COLO668 (cell line): Measurements from ENCODE around the gene TLN1.

Source experiments
- DNase-seq: peaks from one replicate; lab custom pipeline; 2025; ENCODE audit not compliant: unreplicated experiment; lab: John Stamatoyannopoulos, UW

The TLN1 gene, protein sequence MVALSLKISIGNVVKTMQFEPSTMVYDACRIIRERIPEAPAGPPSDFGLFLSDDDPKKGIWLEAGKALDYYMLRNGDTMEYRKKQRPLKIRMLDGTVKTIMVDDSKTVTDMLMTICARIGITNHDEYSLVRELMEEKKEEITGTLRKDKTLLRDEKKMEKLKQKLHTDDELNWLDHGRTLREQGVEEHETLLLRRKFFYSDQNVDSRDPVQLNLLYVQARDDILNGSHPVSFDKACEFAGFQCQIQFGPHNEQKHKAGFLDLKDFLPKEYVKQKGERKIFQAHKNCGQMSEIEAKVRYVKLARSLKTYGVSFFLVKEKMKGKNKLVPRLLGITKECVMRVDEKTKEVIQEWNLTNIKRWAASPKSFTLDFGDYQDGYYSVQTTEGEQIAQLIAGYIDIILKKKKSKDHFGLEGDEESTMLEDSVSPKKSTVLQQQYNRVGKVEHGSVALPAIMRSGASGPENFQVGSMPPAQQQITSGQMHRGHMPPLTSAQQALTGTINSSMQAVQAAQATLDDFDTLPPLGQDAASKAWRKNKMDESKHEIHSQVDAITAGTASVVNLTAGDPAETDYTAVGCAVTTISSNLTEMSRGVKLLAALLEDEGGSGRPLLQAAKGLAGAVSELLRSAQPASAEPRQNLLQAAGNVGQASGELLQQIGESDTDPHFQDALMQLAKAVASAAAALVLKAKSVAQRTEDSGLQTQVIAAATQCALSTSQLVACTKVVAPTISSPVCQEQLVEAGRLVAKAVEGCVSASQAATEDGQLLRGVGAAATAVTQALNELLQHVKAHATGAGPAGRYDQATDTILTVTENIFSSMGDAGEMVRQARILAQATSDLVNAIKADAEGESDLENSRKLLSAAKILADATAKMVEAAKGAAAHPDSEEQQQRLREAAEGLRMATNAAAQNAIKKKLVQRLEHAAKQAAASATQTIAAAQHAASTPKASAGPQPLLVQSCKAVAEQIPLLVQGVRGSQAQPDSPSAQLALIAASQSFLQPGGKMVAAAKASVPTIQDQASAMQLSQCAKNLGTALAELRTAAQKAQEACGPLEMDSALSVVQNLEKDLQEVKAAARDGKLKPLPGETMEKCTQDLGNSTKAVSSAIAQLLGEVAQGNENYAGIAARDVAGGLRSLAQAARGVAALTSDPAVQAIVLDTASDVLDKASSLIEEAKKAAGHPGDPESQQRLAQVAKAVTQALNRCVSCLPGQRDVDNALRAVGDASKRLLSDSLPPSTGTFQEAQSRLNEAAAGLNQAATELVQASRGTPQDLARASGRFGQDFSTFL (N-terminal part only)

DNA sequence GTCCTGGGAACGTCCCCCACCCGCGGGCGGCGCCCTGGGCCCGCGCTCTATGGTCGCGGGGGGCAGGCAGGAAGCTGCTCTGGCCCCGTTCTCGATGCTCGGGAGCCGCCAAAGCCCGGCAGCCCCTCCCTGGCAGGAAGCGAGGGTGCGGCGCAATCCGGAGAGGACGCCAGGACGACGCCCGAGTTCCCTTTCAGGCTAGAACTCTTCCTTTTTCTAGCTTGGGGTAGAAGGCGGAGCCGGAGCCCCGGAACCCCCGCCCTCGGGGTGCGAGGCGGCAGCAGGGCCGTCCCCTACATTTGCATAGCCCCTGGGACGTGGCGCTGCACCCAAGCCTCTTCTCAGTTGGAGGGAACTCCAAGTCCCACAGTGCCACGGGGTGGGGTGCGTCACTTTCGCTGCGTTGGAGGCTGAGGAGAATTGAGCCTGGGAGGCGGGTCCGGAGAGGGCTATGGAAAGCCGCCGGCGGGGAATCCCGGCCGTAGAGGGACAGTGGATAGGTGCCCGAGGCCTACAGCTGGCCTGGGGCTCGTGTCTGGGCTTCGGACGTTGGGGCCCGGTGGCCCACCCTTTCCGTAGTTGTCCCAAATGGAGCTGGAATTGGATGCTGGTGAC lies at the start of gene TLN1, which contains the start of gene CREB3:
Gene TLN1 (minus strand): TSS at position 11 of the 615 bp plus-strand sequence. CDS start 6,501 bp downstream, outside the sequence.
Gene CREB3 (plus strand): TSS at position 482 of the 615 bp plus-strand sequence. CDS start 107 bp downstream, at position 589.
- DNase-seq, result peak; percentile 100

DNA sequence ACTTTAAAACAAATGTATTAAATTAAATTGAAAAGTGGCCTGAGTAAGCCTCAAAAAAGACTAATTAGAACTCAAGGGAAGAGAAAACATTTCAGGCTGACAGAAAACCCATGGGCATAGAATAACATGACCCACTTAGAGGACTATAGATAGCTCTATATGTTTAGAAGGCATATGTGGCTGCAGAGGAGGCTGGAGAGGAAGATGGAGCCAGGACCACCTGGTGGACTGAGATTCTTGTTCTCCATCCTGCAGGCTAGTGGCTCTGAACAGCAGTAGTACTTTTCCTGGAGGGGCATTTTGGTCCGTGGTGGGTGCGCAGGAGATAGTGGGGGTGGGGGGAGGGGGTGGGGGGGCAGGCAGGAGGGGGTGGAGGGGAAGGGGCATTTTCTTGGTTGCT lies 49.1 kb upstream of the TLN1 start:
- DNase-seq, result no peak

DNA sequence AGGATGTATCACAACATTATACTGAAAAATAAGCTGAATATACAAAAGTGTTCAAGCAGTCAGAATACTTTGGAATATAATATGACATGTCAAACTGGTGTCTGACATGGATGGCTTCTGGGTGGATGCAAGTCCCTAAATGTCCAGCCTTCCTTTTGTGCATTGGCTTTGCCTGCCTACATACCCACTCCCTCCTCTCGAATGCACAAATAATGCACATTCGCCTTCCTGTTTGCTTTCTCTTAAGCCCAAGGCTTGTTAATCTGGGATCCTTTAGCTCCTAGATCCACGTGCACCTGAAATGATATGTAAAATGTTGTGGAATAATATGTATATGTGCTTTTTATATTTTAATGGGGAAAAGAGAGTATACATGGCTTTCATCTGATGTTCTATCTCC lies 46.5 kb upstream of the TLN1 start:
- no peak for DNase-seq

DNA sequence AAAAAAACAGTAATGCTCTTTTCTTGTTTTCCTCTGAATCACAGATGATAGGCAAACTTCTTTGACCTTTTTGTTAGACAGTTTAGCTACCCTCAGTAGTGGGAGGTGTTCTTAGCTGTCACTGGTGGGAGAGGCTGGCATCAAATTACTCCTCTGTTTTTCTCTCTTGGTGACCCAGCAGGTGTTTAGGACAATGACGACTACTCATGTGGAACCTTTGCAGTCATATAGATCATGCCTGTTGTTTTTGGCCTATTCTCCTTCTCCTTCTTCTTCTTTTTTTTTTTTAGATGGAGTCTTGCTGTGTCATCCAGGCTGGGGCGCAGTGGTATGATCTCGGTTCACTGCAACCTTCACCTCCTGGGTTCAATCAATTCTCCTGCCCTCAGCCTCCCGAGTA lies 44.0 kb upstream of the TLN1 start:
- DNase-seq, result peak; percentile 71

DNA sequence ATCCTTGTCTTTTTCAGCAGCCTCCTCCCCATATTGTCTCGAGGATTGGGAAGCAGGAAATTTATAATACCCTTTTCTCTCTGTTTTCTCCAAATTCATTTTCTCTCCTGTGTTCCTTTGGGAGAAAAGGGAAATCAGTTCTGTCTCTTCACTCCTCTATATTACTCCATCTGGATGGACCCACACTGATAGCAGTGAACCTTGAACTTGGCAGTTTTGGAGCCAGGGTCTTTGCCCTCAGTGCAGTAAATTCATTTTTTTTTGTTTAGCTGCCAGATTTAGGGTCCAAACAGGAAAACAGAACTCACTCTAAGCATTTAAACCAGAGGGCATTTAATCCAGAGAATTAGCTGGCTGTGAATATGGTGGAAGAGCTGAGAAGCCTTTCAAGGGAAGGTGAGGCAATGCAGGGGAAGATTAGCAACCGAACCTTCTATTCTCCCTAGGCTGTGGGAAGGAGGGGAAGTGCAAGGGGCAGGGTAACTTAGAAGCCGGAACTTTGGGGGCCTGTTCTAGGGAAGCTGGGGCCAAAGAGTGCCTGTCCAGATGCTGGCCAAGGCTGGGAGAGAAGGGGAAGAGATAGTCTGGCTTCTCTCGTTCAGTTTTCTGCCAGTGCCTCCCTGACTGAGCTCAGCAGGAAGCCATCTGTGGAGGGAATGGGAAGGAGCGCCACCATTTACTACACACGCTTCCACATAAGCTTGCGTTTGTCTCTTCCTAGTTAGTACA lies 43.1 kb upstream of the TLN1 start:
- DNase-seq, result peak; percentile 26

DNA sequence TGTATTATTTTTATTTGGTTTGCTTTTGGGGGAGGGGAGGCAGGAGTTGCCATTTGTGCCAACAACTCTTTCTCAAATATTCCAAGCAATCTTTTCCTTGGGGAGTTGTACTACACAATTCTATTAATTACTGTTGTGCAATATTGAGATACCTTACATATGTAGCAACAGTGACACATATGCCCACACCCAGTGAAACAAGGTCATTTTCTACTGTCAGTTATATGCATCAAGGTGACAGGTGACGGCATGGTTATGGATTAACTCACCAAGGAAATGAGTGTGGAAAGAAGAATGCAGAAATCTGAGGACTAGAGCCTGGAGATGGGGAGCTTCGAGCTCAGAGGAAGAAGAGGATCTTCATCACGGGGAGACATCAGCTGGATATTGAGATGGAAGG lies 39.9 kb upstream of the TLN1 start:
- DNase-seq, result no peak

DNA sequence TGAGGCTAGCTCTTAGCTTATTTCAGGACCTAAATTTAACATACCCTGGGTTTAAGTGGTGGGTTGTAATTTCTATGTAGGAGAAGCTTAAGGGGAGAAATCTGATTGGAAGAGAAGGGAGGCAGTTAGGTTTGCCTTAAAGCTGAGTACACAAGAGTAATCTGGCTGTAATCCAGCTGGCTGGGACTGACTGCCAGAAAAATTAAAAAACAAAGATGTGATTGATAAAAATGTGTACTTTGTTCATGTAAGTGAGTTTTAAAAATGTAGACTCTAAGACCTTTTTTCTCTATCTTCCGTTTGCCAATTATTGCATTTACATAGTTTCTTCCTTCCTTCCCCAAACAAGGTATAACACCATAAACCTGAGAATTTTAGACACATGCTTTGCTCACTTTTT lies 39.5 kb upstream of the TLN1 start:
- DNase-seq, result peak; percentile 10

DNA sequence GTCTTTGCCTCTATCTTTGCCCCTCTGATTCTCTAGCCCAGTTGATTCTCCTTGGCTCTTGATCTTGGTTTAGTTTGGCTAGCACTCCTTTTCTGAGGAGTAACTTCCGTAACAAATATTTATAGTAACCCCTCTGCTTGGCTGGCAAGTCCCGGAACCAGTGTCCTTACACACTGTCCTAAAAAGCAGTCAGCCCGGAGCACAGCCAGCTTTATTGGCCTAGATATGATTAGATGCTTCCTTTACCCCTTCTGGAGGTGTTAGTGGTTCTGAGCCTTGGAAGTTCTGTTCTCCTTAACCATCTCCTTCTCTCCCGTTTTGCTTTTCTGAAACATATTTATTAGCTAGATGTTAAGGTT lies 39.1 kb upstream of the TLN1 start:
- DNase-seq, result no peak

DNA sequence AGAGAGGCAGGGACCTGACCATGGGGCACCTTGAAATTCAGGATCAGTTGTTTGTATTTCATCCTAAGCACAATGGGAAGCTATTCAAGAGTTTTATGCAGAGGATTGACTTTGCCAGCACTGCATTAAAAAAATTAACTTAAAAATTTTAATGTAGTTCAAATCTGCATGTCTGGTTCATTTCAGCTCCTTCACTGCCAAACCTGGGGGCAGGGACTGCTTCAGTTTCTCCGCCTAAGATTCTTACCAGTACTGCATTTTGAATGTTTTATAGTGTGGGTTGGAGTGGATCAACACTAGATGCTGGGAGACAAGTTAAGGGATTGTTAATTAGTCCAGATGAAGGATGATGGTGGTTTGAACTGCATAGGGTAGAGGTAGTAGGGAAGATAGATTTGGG lies 37.8 kb upstream of the TLN1 start:
- DNase-seq, result no peak

DNA sequence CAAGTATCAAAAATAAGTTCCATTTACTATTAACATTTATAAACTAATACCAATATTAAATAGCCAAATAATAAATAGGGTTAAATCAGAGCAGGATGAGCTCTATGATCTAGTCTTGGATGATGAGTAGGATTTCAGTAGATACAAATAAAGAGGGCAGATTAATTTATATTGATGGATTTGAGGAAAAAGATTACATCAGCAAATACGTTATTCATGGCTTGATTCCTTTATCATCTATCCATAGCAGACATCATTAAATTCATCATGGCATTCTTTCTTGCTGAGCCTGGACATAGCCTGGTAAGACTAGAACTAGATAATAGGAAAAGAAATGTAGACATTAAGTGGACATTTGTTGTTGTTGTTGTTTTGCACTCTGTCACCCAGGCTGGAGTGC lies 35.5 kb upstream of the TLN1 start:
- DNase-seq, result no peak

DNA sequence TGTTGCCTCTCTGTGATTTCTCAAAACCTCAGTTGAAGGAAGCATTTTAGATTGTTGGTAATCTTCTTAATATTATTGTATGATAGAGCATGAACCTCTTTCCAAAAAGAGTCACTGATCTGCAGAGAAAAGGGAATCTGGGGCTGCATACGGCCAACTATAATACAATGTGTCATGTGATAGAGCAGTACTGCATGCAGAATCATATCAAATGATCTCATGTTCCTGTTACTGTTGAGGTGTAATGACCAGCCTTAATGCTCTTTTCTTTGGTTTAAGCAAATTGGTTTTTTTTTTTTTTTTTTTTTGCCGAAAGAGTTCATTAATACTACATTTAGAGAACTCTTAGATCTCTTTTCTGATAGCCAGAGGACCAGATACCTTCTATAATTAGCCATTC lies 35.0 kb upstream of the TLN1 start:
- DNase-seq, result no peak

DNA sequence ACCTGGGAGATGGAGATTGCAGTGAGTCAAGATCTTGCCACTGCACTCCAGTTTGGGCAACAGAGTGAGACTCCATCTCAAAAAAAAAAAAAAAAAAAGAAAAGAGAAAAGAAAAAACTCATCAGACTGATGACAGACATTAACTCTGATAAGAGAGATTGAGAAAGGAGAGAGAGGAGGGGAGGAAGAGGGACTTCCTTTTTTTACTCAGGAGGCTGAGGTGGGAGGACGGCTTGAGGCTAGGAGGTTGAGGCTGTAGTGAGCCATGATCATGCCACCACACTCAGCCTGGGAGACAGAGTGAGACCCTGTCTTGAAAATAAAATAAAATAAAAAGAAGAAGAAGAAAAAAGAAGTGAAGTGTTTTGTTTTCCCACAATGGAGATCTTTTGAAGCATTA lies 31.8 kb upstream of the TLN1 start:
- no peak for DNase-seq

DNA sequence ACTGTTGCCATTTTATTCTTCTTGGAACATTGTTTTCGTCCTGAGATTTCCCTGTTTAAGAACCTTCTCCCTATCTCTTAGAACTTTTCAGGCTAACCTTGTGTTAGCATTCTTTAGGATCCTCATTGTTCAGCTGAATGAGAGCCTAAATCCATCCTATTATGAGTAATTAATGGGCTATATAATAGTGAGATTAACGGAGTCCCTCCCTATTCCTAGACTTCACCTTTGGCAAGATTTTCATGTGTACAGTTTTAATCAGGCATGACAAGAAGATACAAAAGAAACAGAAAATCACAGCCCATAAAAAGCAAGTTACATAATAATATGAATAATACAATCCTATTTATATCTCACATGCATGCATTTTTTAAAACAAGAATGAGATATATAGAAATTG lies 31.2 kb upstream of the TLN1 start:
- no peak for DNase-seq

DNA sequence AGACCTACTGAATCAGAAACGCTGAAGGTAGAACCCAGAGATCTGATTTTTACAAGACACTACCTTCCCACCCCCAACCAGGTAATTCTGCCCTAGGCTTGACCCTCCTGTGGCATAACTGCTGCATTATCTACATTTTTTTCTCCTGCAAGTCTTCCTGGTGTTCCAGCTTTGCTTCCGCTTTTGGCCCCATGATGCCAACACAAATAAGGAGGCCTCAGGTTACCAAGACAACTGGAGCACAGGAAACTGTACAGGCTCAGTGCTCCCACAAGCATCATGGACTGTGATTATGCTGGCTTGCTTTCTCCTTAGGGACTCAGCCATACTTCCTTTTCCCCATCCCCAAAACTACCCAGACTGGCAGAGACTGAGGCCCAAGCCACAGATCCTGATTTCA lies 28.7 kb upstream of the TLN1 start:
- no peak for DNase-seq

DNA sequence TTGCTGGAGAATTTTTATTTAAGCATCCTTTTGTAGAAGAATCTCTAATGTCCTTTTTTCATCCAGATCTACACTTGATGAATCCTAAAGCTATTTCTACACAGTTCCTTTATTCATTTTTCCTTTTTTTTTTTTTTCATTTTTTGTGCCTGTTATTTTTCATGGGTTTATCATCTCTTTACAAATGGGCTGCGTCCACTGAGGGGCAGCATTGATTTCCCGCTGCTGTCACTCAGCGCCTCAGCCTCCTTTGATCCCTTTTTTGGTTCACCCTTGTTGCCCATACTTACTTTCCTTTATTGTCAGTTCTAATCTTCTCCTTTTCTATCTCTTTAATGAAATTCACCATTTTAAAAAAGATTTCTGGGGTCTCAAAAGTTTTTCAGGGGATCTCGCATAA lies 27.8 kb upstream of the TLN1 start:
- DNase-seq, result no peak

DNA sequence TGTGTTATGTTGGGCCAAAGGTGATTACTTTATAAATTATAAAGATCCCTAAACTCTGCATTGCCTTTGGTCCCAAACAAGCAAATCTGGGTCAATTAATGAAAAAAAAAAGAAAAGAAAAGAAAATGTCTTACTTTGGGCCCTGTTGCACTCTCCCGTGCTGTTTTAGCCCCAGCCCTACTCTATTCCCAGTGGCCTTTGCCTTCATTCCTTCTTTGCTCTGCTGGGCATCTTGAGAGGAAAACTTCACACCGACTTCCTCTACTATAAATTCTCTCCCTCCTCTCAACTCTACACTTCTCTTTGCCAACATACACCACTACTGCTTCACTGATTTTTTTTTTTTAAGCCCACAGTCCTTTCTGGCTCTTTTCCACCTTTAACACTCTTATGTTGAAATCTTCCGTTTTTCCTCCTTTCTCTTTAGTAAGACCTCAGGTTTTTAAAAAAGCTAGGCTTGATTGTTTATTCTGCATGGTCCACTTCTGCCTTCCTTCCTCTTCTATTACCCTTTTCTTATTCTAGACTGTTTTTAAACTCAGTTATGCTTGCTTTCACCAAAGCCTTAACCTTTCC lies 26.6 kb upstream of the TLN1 start:
- DNase-seq, result no peak

DNA sequence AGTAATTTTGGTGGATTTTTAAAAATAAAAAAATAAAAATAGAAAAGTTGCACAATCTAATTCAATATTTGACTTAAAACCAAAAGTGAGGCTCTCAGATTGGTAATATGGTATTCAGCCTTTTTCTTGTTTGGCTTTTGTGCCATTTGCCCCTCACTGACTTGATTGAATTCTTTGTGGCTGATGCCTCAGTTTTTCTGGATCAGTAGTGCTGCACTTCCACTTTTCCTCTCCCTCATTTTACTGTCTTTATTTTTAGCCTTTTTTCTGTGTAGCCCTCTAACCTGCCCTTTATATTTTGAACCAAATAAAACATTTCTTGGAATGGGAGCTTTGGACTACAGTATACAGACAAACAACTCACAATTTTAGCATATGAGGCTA lies 25.9 kb upstream of the TLN1 start:
- no peak for DNase-seq

DNA sequence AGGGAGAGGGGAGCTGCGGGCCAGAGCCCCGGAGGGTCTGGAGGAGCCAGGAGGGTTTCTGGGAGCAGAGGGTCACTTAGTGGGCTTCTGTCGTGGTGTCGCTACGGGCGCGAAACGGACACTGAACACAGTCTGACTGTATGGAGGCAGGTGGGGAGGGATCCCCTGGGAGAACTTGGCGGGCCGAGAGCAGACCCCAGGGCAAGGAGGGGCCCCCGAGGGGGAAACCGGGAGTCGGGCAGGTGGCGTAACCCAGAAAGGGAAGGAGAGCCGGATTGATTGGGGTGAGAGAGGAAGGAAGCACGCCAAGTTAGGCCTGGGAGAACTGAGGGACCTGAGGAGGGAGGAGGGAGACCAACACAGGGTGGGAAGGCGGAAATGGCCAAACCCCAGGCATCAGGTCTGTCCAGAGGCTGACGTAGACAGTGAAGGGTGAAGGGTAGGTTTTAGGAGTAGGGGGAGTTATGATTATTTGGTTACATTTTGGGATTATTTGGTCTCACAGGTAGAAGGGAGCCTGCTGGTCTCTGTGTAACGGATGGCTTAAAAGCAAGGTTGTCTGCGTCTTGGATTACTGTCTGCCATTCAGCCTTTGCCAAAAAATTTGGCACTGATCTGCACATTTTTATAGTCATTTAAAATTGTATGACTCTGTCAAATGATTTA lies 25.4 kb upstream of the TLN1 start:
- peak; percentile 80 for DNase-seq
